ENCODE results near the gene BRF1. TPM values are rescaled to one million over a fixed set of nuclear protein-coding genes. Genes with fewer than 3 reads are reported as not detected.

Gene BRF1
- total RNA-seq, 1 experiment from 2014 or later = 26.4 TPM

GRCh38 chr14:105212541-105213300, 88.1 kb downstream of the BRF1 start:
- Mint-ChIP-seq H3K27ac (peak overlapping the region; percentile 19; the same call in 1 of the 2 replicates), H3K36me3 (peaks cover 5% of the 10 kb centered on the region; the same call in 1 of the 2 replicates), H3K4me1 (no peaks in the 10 kb centered on the region), H3K9me3 (peaks cover 9% of the 10 kb centered on the region), H3K4me3 (no peak overlapping the region), H3K27me3 (ENCODE audit: low read depth) (no peaks in the 10 kb centered on the region)
- no peak for TF ChIP-seq ZMAT4 (CRISPR knock-in tag; IDR thresholded peaks at IDR 0.05)
- no peak for TF ChIP-seq MAX (CRISPR knock-in tag; IDR thresholded peaks at IDR 0.05)
- no peak for TF ChIP-seq CREB1 (CRISPR knock-in tag; IDR thresholded peaks at IDR 0.05)
- no peak for TF ChIP-seq ZNF416 (CRISPR knock-in tag; IDR thresholded peaks at IDR 0.05)
- no peak for TF ChIP-seq NFATC4 (CRISPR knock-in tag; IDR thresholded peaks at IDR 0.05)
- TF ChIP-seq FOXK1 (CRISPR knock-in tag; IDR thresholded peaks at IDR 0.05) = no peak
- TF ChIP-seq MYBL2 (CRISPR knock-in tag; IDR thresholded peaks at IDR 0.05) = no peak
- TF ChIP-seq USF1 (CRISPR knock-in tag; IDR thresholded peaks at IDR 0.05) = no peak
- TF ChIP-seq RORB (CRISPR knock-in tag; IDR thresholded peaks at IDR 0.05) = no peak
- TF ChIP-seq ZBTB43 (CRISPR knock-in tag; IDR thresholded peaks at IDR 0.05) = no peak
- no peak for TF ChIP-seq NR3C1 (CRISPR knock-in tag; conservative IDR thresholded peaks at IDR 0.05; ENCODE audit: low read depth)
- TF ChIP-seq ELF4 (CRISPR knock-in tag; IDR thresholded peaks at IDR 0.05; ENCODE audit: low read depth) = no peak
- TF ChIP-seq CREM (CRISPR knock-in tag; IDR thresholded peaks at IDR 0.05) = no peak
- no peak for TF ChIP-seq JAZF1 (CRISPR knock-in tag; IDR thresholded peaks at IDR 0.05)
- TF ChIP-seq E2F4 (CRISPR knock-in tag; IDR thresholded peaks at IDR 0.05; ENCODE audit: borderline replicate concordance, low read depth) = no peak
- POLR2A ChIA-PET = no interaction called here
- CTCF ChIA-PET = interaction anchor here (0.8 to 1.4 kb wide), 6 partner anchors 19 to 316 kb away, joined by 3 to 4 read pairs (median 3); no protein-coding TSS in a partner anchor
- DNase-seq (ENCODE audit: low spot score) (no peak), ATAC-seq (no peak)

- no peak for DNase-seq (ENCODE audit: low spot score)
- TF ChIP-seq PREB (CRISPR knock-in tag; IDR thresholded peaks at IDR 0.05; ENCODE audit: borderline replicate concordance) (no peak), NR1H2 (CRISPR knock-in tag; IDR thresholded peaks at IDR 0.05) (no peak), PRRX2 (CRISPR knock-in tag; IDR thresholded peaks at IDR 0.05) (no peak), FOXK1 (CRISPR knock-in tag; IDR thresholded peaks at IDR 0.05) (no peak), NR2C2 (CRISPR knock-in tag; IDR thresholded peaks at IDR 0.05) (no peak), NR3C1 (CRISPR knock-in tag; conservative IDR thresholded peaks at IDR 0.05; ENCODE audit: low read depth) (no peak), EMX1 (CRISPR knock-in tag; IDR thresholded peaks at IDR 0.05) (no peak), ELF4 (CRISPR knock-in tag; IDR thresholded peaks at IDR 0.05; ENCODE audit: low read depth) (no peak), MYBL2 (CRISPR knock-in tag; IDR thresholded peaks at IDR 0.05) (no peak)
- POLR2A ChIA-PET = no interaction called here
- Mint-ChIP-seq H3K4me3 (no peak overlapping the region), H3K36me3 (peaks cover 5% of the 10 kb centered on the region; the same call in 1 of the 2 replicates), H3K27ac (no peak overlapping the region), H3K27me3 (ENCODE audit: low read depth) (no peaks in the 10 kb centered on the region), H3K4me1 (no peaks in the 10 kb centered on the region), H3K9me3 (peaks cover 9% of the 10 kb centered on the region)
- CTCF ChIA-PET = no interaction called here
- no peak for ATAC-seq
These were observed 89.1 kb downstream of the BRF1 start for GRCh38 chr14:105211758-105212089.

Measured in WTC11 (cell line).